ENCODE data around the gene CACNA2D1.

The CACNA2D1 gene

GRCh38 chr7:82428186-82428961, 15.2 kb downstream of the CACNA2D1 start:
- TF ChIP-seq CTCF (IDR thresholded peaks at IDR 0.05; ENCODE audit: low read depth, low read length, missing control alignments) = no peak
- H3K4me3 ChIP-seq (replicated peaks; ENCODE audit: low read depth, low read length) = no peak overlapping the region
- no peak for DNase-seq (ENCODE audit: extremely low read depth, low read depth)

DNA sequence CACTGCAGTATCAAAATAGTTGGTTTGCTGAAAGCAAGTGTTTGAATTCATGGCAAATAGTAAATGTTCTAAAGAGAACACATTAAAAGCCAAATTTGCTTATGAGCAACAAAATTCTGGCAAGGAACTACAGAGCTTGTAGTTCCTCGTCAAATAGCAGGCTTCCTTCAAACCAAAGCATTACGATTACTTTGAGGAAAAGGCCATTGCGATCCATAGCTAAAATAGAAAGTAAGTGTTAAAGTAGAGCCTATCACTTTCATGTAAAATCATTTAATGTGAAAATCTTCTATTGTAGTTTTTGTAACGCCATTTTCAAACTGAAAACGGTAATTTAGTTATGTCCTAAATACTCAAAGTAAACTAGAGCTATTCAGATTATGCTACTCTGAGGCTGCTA, 20.1 kb downstream of the CACNA2D1 start:
- no peak for DNase-seq (ENCODE audit: extremely low read depth, low read depth)
- no peak overlapping the region for H3K4me3 ChIP-seq (replicated peaks; ENCODE audit: low read depth, low read length)
- no peak for TF ChIP-seq CTCF (IDR thresholded peaks at IDR 0.05; ENCODE audit: low read depth, low read length, missing control alignments)

- no peak overlapping the region for H3K4me3 ChIP-seq (replicated peaks; ENCODE audit: low read depth, low read length)
- no peak for DNase-seq (ENCODE audit: extremely low read depth, low read depth)
- TF ChIP-seq CTCF (IDR thresholded peaks at IDR 0.05; ENCODE audit: low read depth, low read length, missing control alignments) = no peak
Measured at GRCh38 chr7:82419200-82419599, 24.4 kb downstream of the CACNA2D1 start.

GRCh38 chr7:82417898-82418297, 25.7 kb downstream of the CACNA2D1 start:
- H3K4me3 ChIP-seq (replicated peaks; ENCODE audit: low read depth, low read length) = no peak overlapping the region
- TF ChIP-seq CTCF (IDR thresholded peaks at IDR 0.05; ENCODE audit: low read depth, low read length, missing control alignments) = no peak
- DNase-seq (ENCODE audit: extremely low read depth, low read depth) = no peak

DNA sequence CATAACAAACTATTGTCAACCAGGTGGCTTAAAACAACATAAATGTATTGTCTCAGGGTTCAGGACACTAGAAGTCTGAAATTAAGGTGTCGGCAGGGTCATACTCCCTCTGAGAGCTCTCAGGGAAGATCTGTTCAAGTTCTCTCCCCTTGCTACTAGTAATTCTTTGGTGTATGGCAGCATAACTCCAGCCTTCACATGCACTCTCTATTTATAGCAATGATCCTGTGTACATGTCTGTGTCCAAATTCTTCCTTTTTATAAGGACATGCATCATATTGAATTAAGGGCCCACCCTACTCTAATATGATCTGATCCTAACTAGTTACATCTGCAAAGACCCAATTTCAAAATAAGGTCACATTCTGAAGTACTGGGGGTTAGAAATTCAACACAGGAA, 27.2 kb downstream of the CACNA2D1 start:
- DNase-seq (ENCODE audit: extremely low read depth, low read depth) = no peak
- H3K4me3 ChIP-seq (replicated peaks; ENCODE audit: low read depth, low read length) = no peak overlapping the region
- TF ChIP-seq CTCF (IDR thresholded peaks at IDR 0.05; ENCODE audit: low read depth, low read length, missing control alignments) = no peak

DNA sequence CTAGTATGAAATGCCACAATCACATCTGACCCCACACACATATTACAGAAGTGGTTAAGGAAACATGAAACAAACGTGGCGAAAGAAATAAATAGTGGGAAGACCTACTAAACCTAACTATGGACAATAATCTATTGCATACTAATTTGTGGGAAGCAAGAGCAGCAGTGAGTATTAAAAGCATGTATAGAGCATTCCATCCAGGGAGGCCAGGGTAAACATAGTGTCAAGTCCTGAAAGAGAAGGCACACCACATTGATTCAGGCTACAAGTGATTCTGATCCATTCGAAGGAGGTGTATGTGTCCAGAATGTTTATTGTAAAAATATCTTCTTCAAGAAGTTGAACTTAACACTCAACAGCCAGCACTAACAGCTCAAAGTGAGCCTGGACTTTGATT, 29.2 kb downstream of the CACNA2D1 start:
- DNase-seq (ENCODE audit: extremely low read depth, low read depth) = no peak
- no peak overlapping the region for H3K4me3 ChIP-seq (replicated peaks; ENCODE audit: low read depth, low read length)
- TF ChIP-seq CTCF (IDR thresholded peaks at IDR 0.05; ENCODE audit: low read depth, low read length, missing control alignments) = no peak

DNA sequence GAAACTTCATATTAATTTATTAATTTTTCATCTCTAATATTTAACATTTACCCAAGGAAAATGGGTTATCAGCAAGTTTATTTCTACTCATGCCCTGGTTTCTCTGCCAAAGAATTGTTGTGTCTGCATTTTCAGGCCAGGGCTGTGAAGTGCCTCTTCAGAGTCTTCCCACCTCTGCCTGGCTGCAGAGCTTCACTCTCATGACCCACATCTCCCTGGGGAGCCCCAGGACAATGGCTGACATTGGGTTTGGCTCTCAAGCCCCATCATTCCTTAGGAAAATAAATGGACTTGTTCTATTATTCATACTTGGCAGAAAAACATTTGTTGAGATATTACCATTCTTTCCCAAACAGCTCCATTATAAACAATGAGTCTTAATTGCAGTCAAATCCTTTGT, 30.3 kb downstream of the CACNA2D1 start:
- no peak for TF ChIP-seq CTCF (IDR thresholded peaks at IDR 0.05; ENCODE audit: low read depth, low read length, missing control alignments)
- no peak for DNase-seq (ENCODE audit: extremely low read depth, low read depth)
- H3K4me3 ChIP-seq (replicated peaks; ENCODE audit: low read depth, low read length) = no peak overlapping the region
